Head of caudate nucleus (tissue), 42 donors: Measurements from ENCODE around the gene PLCB4.
"Not testable (repeated sequence)": the region's sequence is repeated elsewhere in the genome, so short reads cannot be mapped to it uniquely, and the experiment has no call there.

Experiments
- DNase-seq, 42 donors: peaks; one replicate each; pipeline versions ENCODE4 v3.0.0 to v3.0.0-alpha.2; 2020 to 2021; ENCODE audit warnings: mixed read lengths in 7 of 42
- intact Hi-C: fragments of 100-400 bp; cut with DNase I; formaldehyde crosslinking; loops from one replicate; pipeline ENCODE4 v1.15.0; 2022

Gene PLCB4

GRCh38 chr20:9360431-9360830 lies 291.5 kb downstream of the PLCB4 start:
- DNase-seq: no peak
- intact Hi-C loops: loop anchor here (10.0 kb wide), 1 partner anchor 506 kb away; no protein-coding TSS in a partner anchor

GRCh38 chr20:9363673-9364072 lies 294.8 kb downstream of the PLCB4 start:
- intact Hi-C loops: loop anchor here (10.0 kb wide), 1 partner anchor 509 kb away; no protein-coding TSS in a partner anchor
- DNase-seq: no peak

GRCh38 chr20:9367328-9367727 lies 298.4 kb downstream of the PLCB4 start:
- DNase-seq: no peak
- intact Hi-C loops: loop anchor here (10.0 kb wide), 1 partner anchor 513 kb away; no protein-coding TSS in a partner anchor

GRCh38 chr20:9367746-9368145 lies 298.9 kb downstream of the PLCB4 start:
- intact Hi-C loops: loop anchor here (10.0 kb wide), 1 partner anchor 513 kb away; no protein-coding TSS in a partner anchor
- no peak for DNase-seq

GRCh38 chr20:9368893-9369292 lies 300.0 kb downstream of the PLCB4 start:
- intact Hi-C loops: loop anchor here (10.0 kb wide), 1 partner anchor 514 kb away; no protein-coding TSS in a partner anchor
- DNase-seq: no peak

- intact Hi-C loops: loop anchor here (10.0 kb wide), 1 partner anchor 515 kb away; no protein-coding TSS in a partner anchor
- DNase-seq: no peak
Observed at GRCh38 chr20:9369557-9369956, 300.7 kb downstream of the PLCB4 start.

GRCh38 chr20:9374072-9374471 lies 305.2 kb downstream of the PLCB4 start:
- no peak for DNase-seq
- intact Hi-C loops: no loop called here

- DNase-seq: no peak
- intact Hi-C loops: no loop called here
Observed at GRCh38 chr20:9374480-9374879, 305.6 kb downstream of the PLCB4 start.

- DNase-seq: no peak
Observed at GRCh38 chr20:9375221-9375681, 306.4 kb downstream of the PLCB4 start.

GRCh38 chr20:9377007-9377406 lies 308.1 kb downstream of the PLCB4 start:
- intact Hi-C loops: no loop called here

More at GRCh38 chr20:9375221-9375681, 306.4 kb downstream of the PLCB4 start:
- intact Hi-C loops: no loop called here

GRCh38 chr20:9385345-9386310 lies 316.7 kb downstream of the PLCB4 start:
- intact Hi-C loops, DNase-seq: not testable (repeated sequence)

More at GRCh38 chr20:9377007-9377406, 308.1 kb downstream of the PLCB4 start:
- DNase-seq: no peak

GRCh38 chr20:9388160-9388812 lies 319.4 kb downstream of the PLCB4 start:
- intact Hi-C loops: no loop called here
- no peak for DNase-seq

GRCh38 chr20:9388813-9389161 lies 319.9 kb downstream of the PLCB4 start:
- no peak for DNase-seq
- intact Hi-C loops: no loop called here

GRCh38 chr20:9389346-9389745 lies 320.5 kb downstream of the PLCB4 start:
- no peak for DNase-seq
- intact Hi-C loops: no loop called here

- DNase-seq: no peak
- intact Hi-C loops: no loop called here
Observed at GRCh38 chr20:9390441-9390840, 321.6 kb downstream of the PLCB4 start.

- intact Hi-C loops: no loop called here
- peak; percentile 32 to 87 (median 69) for DNase-seq
Observed at GRCh38 chr20:9392892-9393857, 324.3 kb downstream of the PLCB4 start.

GRCh38 chr20:9395971-9396370 lies 327.1 kb downstream of the PLCB4 start:
- DNase-seq: no peak
- intact Hi-C loops: no loop called here

- peak in 12 of 42 donors; percentile 3 to 51 (median 22) for DNase-seq
- intact Hi-C loops: no loop called here
Observed at GRCh38 chr20:9397928-9398327, 329.0 kb downstream of the PLCB4 start.

- intact Hi-C loops: no loop called here
- DNase-seq: no peak
Observed at GRCh38 chr20:9398882-9399281, 330.0 kb downstream of the PLCB4 start.
